ENCODE measurements around the gene SPSB3.

Gene SPSB3

DNA sequence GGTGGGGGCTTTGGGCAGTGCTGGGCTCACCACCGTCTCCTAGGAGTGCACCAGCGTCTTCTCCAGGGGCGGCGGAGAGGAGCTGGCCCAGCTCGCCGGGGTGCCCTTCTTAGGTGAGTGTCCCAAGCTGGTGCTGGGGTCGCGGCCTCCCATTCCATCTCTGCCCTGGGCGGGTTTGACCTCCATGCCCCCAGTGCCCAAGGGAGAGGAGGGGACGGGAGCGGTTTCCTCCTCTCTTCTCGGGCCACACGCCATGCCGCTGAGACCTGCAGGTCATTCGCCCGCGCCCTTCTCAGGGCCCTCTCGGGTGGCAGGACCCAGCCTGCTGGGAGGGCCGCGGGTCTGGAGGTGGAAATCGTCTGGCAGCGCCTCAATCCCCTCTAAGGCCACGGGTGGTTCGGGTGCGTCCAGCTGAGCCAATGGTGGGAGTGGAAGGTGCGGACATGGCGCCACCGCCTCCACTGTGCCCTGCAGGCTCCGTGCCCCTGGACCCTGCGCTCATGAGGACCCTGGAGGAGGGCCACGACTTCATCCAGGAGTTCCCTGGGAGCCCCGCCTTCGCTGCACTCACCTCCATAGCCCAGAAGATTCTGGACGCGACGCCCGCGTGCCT lies 5.8 kb upstream of the SPSB3 start:
- no peak for DNase-seq

DNA sequence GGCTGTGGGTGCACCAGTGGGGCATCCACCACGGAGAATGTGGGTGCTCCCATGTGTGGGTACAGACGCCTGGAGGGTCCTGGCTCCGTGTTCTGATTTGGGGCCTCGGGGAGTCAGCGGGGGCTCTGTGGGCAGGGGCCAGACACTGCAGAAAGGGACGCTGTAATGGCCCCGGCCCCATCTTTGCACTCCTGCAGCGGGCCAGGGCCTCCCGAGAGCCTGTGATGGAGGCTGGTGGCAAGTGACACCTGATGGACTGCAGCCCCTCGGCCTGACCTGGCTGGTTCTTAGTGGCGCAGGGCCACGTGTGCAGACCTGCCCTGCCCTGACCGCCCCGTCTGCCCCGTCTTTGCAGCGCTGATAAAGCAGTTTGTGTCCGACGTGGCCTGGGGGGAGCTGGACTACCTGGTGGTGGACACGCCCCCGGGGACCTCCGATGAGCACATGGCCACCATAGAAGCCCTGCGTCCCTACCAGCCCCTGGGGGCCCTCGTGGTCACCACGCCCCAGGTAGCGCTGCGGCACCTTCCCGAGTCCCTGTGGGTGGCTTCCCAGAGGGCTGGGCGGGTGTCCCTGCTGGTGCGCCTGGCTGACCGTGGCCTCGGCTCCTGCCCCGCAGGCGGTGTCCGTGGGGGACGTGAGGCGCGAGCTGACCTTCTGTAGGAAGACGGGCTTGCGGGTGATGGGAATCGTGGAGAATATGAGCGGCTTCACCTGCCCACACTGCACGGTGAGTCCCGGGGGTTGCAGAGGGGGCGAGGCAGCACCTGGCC lies 5.1 kb upstream of the SPSB3 start:
- no peak for DNase-seq

DNA sequence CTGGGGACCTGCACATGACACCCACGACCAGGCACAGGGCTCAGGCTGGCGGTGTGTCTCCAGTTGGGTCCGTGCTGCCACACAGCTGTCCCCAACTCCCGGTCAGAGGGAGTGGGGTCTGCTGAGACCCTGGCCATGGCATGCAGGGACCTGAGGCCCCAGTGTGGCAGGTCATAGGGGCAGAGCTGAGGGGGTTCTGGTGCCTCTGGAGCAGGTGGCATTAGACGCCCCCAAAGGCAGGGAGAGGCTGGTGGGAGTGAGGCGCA lies 4.6 kb upstream of the SPSB3 start:
- no peak for DNase-seq

DNA sequence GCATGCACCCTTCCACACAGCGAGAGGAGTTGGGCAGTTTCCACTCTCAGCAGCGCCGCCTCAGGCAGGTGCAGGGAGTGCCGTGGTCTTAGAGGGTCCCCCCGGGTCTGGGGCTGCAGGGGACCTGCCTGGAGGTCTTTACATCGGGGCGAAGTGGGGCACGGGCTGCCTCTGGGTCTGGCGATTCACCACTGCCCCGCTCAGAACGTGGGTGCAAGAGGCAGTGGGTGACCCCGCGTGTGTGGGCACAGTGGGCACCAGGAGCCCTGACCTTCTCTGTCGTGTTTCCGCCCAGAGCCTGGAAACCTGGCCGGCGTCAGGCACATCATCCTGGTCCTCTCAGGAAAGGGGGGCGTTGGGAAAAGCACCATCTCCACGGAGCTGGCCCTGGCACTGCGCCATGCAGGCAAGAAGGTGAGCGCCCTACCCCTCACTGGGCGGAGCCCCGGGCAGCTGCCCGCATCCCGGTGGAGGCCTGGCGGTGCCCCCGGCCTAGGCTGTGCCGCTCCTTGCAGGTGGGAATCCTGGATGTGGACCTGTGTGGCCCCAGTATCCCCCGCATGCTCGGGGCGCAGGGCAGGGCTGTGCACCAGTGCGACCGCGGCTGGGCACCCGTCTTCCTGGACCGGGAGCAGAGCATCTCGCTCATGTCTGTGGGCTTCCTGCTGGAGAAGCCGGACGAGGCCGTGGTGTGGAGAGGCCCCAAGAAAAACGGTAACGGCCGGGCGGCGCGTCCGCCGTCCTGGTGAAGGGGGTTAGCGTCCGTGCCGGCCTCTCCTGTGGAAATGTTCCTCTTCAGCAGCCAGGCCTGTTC lies 4.1 kb upstream of the SPSB3 start:
- DNase-seq: no peak

DNA sequence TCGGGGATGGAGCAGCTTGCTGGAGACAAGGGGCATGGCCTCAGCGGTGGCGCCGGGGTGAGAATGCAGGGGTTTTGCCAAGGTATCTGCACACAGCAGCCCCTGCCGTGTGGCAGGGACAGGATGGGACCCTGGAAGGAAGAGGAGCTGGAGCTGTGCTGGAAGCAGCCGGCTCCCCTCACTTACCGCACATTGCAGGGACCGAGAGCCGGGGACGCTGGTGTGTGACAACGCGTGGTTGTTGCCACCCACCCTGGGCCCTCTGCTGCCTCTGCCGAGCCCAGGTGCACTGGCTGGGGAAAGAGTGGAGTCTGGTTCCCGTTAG lies 3.4 kb upstream of the SPSB3 start:
- DNase-seq: no peak

DNA sequence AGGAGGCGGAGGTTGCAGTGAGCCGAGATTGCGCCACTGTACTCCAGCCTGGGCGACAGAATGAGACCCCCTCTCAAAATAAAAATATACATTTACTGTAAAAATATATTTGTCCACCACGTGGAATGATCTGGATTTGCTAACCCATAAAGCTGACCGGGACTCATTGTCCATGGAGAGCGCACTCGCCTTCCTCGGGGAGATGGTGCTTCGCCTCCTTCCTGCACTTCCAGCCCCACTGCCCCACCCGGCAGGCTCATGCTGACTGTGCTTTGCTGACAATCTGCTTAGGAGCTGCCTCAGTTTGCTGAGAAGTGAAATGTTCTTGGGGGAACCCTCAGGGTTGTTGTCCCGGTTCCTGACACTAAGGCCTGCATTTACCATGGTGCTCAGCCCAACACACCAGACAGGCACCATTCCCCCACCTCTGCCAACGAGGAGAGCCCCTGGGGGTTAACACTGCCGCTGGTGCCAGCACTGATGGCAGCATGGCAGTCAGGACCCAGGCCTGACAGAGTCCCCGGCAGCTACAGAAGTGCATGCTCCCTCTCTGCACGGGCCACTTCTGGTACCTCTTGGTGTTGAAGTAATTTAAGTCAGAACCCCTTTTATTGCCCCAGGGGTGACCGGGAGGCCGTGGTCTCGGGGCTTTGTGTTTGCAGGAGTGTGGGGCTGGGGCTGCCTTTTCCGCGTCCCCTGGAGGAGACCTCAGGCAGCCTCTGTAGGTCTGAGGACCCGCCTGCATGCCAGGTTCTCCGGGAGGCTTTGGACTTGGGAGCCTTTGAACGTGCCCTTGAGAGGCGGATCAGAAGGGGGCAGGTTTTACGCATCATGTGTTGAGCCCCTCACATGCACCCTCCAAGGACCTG lies 2.8 kb upstream of the SPSB3 start:
- DNase-seq: no peak

DNA sequence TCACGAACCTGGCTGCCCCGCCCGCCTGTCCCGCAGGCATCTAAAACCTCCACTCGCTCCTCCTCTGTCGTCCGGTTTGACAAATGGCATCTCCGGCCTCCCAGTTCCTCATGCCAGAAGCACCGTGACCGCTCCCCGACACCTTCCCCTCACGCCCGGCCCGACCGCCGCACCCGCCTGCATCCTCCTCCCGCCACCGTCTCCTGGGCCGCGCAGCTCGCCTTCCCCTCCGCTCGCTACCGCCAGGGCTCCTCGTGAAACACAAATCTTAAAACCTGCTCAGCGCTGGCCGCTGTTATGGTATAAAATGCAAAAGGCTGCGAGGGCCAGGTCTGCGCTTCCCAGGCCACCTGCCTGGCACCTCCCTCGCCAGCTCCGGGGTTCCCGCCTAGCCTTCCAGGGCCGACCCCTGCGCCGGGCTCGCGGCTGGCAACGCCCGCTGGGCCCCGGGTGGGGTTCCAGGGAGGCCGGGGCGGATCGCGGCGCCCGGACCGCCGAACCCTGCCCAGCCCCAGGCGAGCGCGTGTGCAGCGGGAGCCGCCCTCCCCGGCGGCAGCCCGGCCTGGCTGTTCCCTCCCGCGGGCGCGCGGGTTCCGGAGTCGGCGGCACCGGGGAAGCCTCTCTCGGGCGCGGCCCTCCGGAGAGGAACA lies 488 bp downstream of the SPSB3 start:
- DNase-seq: peak; percentile 29

DNA sequence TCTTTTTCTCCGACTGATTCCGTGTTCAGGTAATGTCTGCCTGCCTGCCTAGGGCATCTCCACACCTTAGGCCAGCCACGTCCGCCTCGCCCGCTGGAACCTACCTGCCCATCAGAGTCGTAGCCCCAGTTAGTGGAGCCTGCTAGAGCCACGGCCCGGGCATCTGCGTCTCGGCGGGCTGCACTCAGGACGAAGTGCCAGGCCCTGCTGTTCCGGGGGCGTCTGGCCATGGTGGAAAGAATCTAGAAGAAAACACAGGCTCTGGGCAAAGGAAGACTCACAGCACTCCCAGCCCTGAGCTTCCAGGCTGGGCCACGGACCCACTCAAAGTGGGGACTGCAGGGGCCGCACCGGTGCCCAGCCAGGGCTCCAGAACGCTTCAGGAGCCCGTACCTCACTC lies 1.1 kb downstream of the SPSB3 start:
- DNase-seq: no peak

DNA sequence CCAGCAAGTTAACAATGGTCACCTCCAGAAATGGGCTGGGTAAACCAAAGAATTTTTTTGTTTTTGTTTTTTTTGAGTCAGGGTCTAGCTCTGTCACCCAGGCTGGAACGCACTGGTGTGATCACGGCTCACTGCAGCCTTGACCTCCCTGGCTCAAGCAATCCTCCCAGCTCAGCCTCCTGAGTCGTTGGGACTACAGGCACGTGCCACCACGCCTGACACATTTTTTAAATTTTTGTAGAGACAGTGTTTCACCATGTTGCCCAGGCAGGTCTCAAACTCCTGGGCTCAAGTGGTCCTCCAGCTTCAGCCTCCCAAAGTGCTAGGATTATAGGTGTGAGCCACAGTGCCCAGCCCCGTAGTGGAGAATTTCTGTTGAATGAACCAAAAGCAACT lies 1.7 kb downstream of the SPSB3 start:
- no peak for DNase-seq

DNA sequence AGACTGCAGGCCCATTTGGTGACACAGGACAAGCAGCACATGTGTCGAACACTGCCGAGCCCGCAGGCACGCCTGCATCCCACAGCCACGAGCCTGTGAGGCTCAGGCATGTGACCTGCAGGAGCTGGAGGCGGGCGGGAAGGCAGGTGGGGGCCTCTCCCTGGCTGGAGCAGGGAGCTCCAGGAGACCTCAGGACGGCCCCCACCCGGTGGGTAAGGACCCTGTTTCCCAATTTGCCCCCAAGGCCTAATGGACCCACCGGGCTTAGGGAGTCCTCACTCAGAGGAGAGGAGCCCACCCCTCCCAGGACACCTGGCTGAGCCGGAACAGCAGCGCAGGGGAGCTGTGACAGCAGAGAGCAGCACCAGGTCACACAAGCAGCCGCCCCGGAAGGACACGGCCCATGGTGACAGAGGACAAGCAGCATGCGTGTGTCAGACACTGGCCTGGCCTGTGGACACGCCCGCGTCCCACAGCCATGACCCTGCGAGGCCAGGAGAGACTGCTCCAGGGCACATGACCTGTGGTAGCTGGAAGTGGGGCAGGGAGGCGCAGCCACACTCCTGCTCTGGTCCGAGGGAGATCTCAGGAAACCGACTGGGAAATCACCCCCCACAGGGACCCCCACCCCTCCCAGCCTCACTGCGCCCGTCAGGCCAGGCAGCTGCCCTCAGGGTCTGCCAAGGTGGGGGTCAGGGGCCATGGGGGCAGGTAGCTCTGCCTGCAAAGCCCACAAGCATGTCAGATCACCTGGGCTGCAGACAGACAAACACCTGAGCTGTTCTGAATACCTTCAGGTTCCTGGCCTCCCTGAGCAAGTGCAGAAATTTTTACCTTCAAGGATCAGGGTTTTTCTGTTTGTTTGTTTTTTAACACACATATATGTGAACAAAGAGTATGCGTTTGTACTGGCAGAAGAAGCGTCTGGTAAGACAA lies 2.4 kb downstream of the SPSB3 start:
- DNase-seq: no peak

DNA sequence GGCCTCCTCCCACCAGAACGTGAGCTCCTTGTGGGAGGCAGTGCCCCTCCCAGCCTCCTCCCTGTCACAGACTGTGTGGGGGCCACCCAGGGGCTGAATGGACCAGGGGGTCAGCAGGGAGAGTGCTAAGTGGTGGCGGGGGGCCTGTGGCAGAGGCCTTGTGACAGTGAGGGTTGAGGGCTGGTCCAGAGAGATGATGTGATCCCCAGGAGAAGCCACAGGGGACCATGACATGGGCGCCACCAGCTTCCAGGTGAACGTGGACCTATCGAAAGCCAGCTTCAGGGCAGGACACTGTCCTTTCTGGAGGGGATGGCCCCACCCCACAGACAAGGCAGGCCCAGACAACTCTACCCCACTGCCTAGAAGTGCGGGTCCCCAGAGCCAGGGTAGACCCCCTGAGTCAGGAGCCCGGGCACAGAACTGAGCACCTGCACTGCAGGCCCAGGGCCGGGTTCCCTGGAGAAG lies 3.1 kb downstream of the SPSB3 start:
- DNase-seq: no peak

DNA sequence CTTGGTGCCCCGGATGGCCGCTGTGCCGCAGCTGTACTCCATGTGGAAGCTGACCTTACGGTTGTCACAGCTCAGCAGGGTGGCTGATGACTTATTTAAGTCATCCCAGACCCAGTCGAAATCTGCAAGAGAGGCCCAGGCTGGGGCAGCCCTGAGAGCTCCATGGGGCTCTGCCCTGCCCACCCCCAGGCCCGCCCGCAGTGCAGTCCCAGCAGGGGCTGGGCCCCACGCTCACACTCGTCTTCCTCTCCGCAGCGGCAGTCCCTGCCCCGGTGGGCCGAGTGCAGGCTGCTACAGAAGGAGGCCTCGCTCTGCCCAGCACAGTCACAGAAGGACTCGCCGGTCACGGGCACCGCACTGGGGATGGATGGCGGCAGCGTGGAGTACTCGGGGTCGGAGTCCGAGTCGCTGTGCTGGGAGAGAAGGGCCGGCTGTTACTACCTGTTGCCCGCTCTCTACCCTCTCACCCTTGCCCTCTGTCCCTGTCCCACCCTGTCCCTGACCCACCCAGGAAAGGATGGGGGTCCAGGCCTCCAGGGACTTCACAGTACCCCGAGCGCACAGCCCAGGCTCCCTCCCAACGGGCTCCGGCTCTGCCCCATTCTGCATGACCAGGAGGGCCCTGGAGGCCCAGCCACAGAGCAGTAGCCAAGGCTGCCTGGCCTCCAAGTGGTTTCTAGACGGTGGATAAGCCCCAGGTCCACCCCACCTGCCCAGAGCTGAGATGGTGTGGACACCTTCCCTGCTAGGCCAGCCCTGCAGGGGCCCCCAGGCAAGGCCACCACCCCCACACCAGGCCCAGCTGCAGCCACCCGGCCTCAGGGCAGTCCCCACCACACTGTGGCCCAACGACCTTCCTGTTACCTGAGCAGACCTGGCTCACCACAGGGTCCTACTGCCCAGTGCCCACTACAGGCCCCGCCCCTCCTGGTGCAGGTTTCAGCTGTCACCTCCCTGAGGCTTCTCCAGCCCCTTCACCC lies 3.9 kb downstream of the SPSB3 start:
- no peak for DNase-seq

DNA sequence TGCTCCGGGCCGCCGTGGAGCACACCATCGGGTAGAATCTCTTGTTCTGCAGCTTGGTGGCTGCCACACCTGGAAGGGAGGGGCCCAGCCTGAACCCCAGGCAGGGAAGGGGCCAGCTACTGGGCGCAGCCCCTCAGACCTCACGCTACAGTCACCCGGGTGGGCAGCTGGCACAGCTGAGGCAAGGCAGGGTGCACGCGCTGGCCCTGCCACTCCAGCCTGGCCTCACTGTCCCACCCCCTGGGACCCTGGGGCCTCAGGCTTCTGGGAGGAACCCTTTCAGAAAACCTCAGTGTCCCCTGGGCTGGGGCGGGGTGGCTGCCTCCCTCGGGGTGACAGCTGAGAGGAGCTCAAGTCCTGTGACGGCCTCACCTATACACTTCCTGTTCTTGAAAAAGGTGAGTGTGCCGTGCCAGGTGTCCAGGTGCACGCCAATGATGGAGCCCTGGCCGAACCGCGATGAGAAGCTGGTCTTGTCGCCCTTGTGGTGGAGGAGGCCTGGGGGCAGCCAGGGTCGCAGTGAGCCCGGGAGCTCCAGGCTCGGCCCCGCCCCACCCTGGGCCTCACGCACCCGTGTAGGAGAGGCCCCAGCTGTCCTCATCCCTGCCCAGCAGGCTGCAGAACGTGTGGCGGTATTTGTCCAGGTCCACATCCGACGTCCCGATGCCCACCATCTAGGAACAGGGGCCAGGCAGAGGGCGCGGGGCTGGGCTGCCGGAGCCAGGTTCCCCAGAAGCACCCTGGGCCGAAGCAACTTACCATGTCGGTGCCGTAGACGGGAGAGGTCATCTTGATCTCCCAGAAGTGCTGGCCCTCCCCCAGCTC lies 4.8 kb downstream of the SPSB3 start:
- no peak for DNase-seq

DNA sequence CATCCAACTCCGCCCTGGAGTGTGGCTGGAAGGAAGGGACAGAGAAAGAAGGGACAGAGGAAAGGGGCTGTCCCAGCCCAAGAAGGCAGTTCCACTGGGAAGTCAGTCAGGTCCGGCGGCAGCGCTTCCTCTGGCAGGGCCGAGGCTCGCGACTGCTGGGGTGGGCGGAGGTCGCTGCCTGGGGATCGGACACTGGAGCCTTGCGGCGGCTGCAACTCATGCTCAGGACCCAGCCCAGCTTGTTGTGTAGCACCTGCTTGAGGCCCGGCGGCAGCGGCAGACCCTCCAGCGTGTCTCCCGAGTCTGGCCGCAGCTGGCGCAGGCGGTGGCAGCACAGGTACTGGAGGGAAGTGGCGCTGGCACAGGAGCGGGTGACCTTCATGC lies 5.4 kb downstream of the SPSB3 start:
- no peak for DNase-seq

DNA sequence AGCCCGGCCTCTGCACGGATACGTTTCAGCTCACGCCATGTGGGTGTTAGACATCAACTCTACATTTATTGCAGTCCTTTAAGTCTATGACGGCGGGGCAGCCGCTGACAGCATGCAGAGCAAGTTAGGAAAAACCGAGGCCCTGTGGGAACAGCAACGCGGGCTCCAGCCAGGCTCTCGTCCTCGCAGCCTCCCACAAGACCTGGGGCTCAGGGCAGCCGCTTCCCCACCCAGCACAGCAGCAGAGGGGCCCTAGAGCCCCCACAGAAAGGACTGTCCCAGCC lies 5.8 kb downstream of the SPSB3 start:
- no peak for DNase-seq

DNA sequence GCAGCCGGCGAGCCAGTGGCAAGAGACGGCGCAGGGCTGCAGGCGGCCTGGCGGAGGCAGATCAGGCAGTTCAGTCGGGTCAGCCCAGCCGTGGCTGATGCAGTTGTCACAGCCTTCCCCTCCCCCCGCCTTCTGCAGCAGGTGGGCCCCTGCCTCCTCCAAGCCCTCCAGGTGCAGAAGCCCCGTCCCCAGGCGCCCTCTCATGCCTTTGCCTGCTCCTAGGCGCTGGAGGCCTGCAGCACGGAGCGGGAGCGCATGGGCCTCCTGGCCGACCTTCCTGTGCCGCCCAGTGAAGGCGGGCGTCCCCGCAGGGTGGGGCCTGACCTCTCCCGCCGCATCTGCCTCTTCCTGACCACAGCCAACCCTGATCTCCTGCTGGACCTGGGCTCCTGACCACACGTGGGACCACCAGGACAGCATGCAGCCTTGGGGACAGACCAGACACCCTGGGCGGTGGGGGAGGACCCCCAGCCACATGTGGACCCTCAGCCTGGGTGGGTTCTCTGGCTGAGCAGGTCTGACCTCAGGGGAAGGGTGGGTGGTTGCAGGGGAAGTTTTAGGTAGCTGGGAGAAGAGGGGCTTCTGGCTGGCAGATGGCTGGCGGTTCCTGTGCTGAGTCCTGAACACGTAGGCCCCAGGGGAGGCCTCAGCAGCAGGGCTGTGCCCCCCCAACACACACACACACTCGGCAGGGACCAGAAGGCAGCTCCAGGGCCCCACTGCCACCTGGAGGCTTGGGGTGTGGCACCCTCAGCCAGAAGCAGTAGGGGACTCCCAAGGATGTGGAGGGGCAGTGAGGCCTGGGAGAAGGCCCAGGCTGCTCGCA lies 6.3 kb downstream of the SPSB3 start:
- DNase-seq: no peak

DNA sequence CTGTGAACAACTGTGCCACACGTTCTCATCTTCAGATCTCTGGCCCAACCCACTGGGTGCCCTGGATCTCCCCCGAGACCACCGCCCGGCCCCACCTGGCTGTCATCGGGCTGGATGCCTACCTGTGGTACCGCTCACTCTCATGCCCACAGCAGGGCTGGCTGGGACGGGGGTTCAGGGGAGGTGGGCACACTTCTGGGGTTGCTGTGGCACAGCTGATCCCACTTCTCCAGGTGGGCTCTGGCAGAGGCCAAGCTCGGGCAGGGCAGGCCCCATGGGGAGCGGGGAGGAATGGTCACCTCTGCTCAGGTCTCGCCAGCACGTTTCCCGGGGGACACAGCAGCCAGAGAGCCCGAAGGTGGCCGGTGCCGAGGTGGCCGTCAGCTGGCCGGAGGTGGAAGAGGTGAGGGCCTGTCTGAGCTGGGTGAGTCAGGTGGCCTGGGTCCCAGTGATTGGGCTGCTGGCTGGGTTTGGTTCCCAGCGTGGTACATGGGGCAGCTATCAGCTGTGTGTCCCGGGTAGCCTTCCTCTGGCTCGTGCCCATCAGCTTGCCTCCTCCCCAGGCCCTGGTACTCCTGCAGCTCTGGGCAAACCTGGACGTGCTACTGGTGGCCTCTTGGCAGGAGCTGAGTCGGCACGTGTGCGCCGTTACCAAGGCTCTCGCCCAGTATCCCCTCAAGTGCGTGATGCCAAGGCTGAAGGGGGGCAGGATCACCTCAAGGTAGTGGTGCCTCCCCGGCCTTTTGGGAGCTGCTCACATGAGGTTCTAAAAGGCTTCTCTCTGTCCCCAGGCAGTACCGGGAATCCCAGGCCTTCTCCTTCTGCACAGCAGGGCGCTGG lies 7.1 kb downstream of the SPSB3 start:
- DNase-seq: no peak

DNA sequence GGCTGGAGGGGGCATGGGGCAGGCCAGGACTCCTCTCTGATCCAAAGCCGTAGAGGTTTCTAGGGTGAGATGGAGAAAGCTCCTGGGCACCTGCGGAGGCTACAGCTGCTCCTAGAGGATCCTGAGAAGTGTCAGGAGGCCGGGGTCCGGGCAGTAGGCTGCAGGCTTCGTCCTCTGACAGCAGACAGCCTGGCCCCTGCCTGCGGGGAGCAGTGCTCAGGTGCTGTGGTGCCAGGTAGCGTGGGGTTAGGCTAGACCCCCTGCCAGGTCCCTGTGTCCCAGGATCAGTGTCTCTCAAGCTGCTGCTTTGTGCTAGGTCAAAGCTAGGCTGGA lies 8.0 kb downstream of the SPSB3 start:
- no peak for DNase-seq
